Hematopoietic multipotent progenitor cell treated with erythropoietin and hydrocortisone succinate and interleukin-3 and kit ligand, for 6 days (in vitro differentiated cells): ENCODE data around the gene DSN1.

Experiments used
- DNase-seq: peaks from one replicate; pipeline ENCODE4 v3.0.0-alpha.2; 2015

DSN1 gene

GRCh38 chr20:36794116-36794474, 20.5 kb upstream of the DSN1 start:
- peak; percentile 50 for DNase-seq

GRCh38 chr20:36793294-36794115, 19.9 kb upstream of the DSN1 start:
- no peak for DNase-seq

GRCh38 chr20:36792422-36792821, 18.9 kb upstream of the DSN1 start:
- peak; percentile 65 for DNase-seq

- no peak for DNase-seq
Measured at GRCh38 chr20:36791862-36792261, 18.3 kb upstream of the DSN1 start.

GRCh38 chr20:36786663-36787062, 13.1 kb upstream of the DSN1 start:
- DNase-seq, result peak; percentile 30

GRCh38 chr20:36786246-36786645, 12.7 kb upstream of the DSN1 start:
- DNase-seq, result no peak

GRCh38 chr20:36785308-36785707, 11.7 kb upstream of the DSN1 start:
- no peak for DNase-seq

GRCh38 chr20:36784900-36785299, 11.3 kb upstream of the DSN1 start:
- DNase-seq, result no peak

GRCh38 chr20:36784116-36784515, 10.6 kb upstream of the DSN1 start:
- DNase-seq, result no peak

GRCh38 chr20:36779656-36780025, 6.1 kb upstream of the DSN1 start:
- no peak for DNase-seq

- DNase-seq, result no peak
Measured at GRCh38 chr20:36778831-36779655, 5.5 kb upstream of the DSN1 start.

- DNase-seq, result no peak
Measured at GRCh38 chr20:36777576-36777975, 4.0 kb upstream of the DSN1 start.

GRCh38 chr20:36777167-36777566, 3.6 kb upstream of the DSN1 start:
- DNase-seq, result no peak

GRCh38 chr20:36775826-36776225, 2.3 kb upstream of the DSN1 start:
- no peak for DNase-seq

- no peak for DNase-seq
Measured at GRCh38 chr20:36775196-36775595, 1.6 kb upstream of the DSN1 start.

GRCh38 chr20:36773107-36773596, 411 bp downstream of the DSN1 start:
- DNase-seq, result no peak

GRCh38 chr20:36770680-36771079, 2.9 kb downstream of the DSN1 start:
- peak; percentile 10 for DNase-seq

- no peak for DNase-seq
Measured at GRCh38 chr20:36768768-36769430, 4.7 kb downstream of the DSN1 start.

- no peak for DNase-seq
Measured at GRCh38 chr20:36761125-36761524, 12.4 kb downstream of the DSN1 start.

- no peak for DNase-seq
Measured at GRCh38 chr20:36760647-36761046, 12.9 kb downstream of the DSN1 start.

GRCh38 chr20:36758276-36758675, 15.3 kb downstream of the DSN1 start:
- DNase-seq, result no peak

GRCh38 chr20:36756496-36756895, 17.1 kb downstream of the DSN1 start:
- no peak for DNase-seq

GRCh38 chr20:36754656-36755222, 18.8 kb downstream of the DSN1 start:
- DNase-seq, result peak; percentile 82
